GM23338 (cell line): ENCODE results near the gene C11orf65. TPM values are rescaled to one million over a fixed set of nuclear protein-coding genes. Genes with fewer than 3 reads are reported as not detected.

Experiments
- ATAC-seq: fragments of 200-7000 bp; cut with Tn5 transposase; 3 replicates; pipeline ENCODE4 v1.9.1; 2020
- DNase-seq: peaks from one replicate; pipeline ENCODE4 v3.0.0-alpha.2; 2015; ENCODE audit warnings: low spot score
- H2AFZ ChIP-seq: fragments of 200-600 bp; sonication (generic); 2 replicates; pipeline ENCODE4 v1.8.0; 2016; ENCODE audit warnings: antibody characterized with exemption, mild to moderate bottlenecking, moderate library complexity
- H3F3A ChIP-seq: fragments of 200-600 bp; sonication (generic); replicated peaks from 2 replicates; pipeline ENCODE4 v1.8.0; 2017; ENCODE audit warnings: antibody characterized with exemption, mixed run types, low read depth
- H3K27ac ChIP-seq: fragments of 200-600 bp; sonication (generic); 2 replicates; pipeline ENCODE4 v1.6.1; 2016; ENCODE audit warnings: low read depth
- H3K27me3 ChIP-seq: fragments of 200-600 bp; sonication (generic); 2 replicates; pipeline ENCODE4 v1.8.0; 2016; ENCODE audit warnings: mild to moderate bottlenecking, mixed run types, moderate library complexity; ENCODE audit not compliant: insufficient read depth
- H3K36me3 ChIP-seq: fragments of 200-600 bp; sonication (generic); 2 replicates; pipeline ENCODE4 v1.8.0; 2016; ENCODE audit warnings: mild to moderate bottlenecking; ENCODE audit not compliant: insufficient read depth
- H3K4me1 ChIP-seq: fragments of 200-600 bp; sonication (generic); 2 replicates; pipeline ENCODE4 v1.8.0; 2016; ENCODE audit warnings: mild to moderate bottlenecking, moderate library complexity; ENCODE audit not compliant: insufficient read depth
- H3K4me2 ChIP-seq: fragments of 200-600 bp; sonication (generic); 2 replicates; pipeline ENCODE4 v1.7.1; 2017; ENCODE audit warnings: mixed run types
- H3K4me3 ChIP-seq: fragments of 200-600 bp; sonication (generic); 2 replicates; pipeline ENCODE4 v1.6.1; 2016; ENCODE audit warnings: mixed run types
- H3K79me2 ChIP-seq: fragments of 200-600 bp; sonication (generic); replicated peaks from 2 replicates; pipeline ENCODE4 v1.8.0; 2017; ENCODE audit warnings: mild to moderate bottlenecking; ENCODE audit not compliant: insufficient read depth
- H3K9me2 ChIP-seq: fragments of 200-600 bp; sonication (generic); 2 replicates; pipeline ENCODE4 v1.8.0; 2017; ENCODE audit not compliant: insufficient read depth
- H4K20me1 ChIP-seq: fragments of 200-600 bp; sonication (generic); replicated peaks from 2 replicates; pipeline ENCODE4 v1.8.0; 2017; ENCODE audit warnings: mild to moderate bottlenecking; ENCODE audit not compliant: insufficient read depth
- H3K27ac Mint-ChIP-seq: 2 replicates; pipeline ENCODE4 v1.8.0; 2020; ENCODE audit warnings: inconsistent platforms, mild to moderate bottlenecking, moderate library complexity, mixed read lengths
- H3K27me3 Mint-ChIP-seq: 3 replicates; pipeline ENCODE4 v1.8.0; 2022; ENCODE audit warnings: low read depth, mild to moderate bottlenecking, moderate library complexity, mixed read lengths, inconsistent platforms; ENCODE audit not compliant: insufficient read depth, poor library complexity
- H3K36me3 Mint-ChIP-seq: 3 replicates; pipeline ENCODE4 v1.8.0; 2021; ENCODE audit warnings: low read depth, mild to moderate bottlenecking, inconsistent platforms, moderate library complexity, mixed read lengths
- H3K4me1 Mint-ChIP-seq: 3 replicates; pipeline ENCODE4 v1.8.0; 2020; ENCODE audit warnings: mild to moderate bottlenecking, inconsistent platforms, mixed read lengths
- H3K4me3 Mint-ChIP-seq: 3 replicates; pipeline ENCODE4 v1.8.0; 2021; ENCODE audit warnings: moderate library complexity, mild to moderate bottlenecking, inconsistent platforms, mixed read lengths
- H3K9me3 Mint-ChIP-seq: 3 replicates; pipeline ENCODE4 v1.8.0; 2020; ENCODE audit warnings: moderate library complexity, mild to moderate bottlenecking, inconsistent platforms, mixed read lengths
- EZH2 ChIP-seq: fragments of 200-600 bp; sonication (generic); IDR thresholded peaks from one replicate; pipeline ENCODE4 v1.8.0; 2017; ENCODE audit warnings: antibody characterized with exemption, mild to moderate bottlenecking, low read depth; ENCODE audit not compliant: unreplicated experiment
- EZH2phosphoT487 ChIP-seq: fragments of 200-600 bp; sonication (generic); IDR thresholded peaks from one replicate; pipeline ENCODE4 v1.8.1; 2018; ENCODE audit warnings: antibody characterized with exemption; ENCODE audit not compliant: unreplicated experiment
- JUNB ChIP-seq: IDR thresholded peaks from one replicate; pipeline ENCODE4 v1.6.1; 2016; ENCODE audit warnings: antibody characterized with exemption; ENCODE audit not compliant: unreplicated experiment
- NANOG ChIP-seq: IDR thresholded peaks from 2 replicates; pipeline ENCODE4 v1.6.1; 2016; ENCODE audit warnings: antibody characterized with exemption, borderline replicate concordance
- POLR2AphosphoS5 ChIP-seq: IDR thresholded peaks from 2 replicates; pipeline ENCODE4 v1.6.1; 2016; ENCODE audit warnings: antibody characterized with exemption, low read depth
- ZNF114 ChIP-seq: fragments of 250-450 bp; sonication (Bioruptor Pico); IDR thresholded peaks from 2 replicates; pipeline ENCODE4 v1.5.0; 2020; ENCODE audit warnings: mild to moderate bottlenecking, moderate library complexity
- ZNF462 ChIP-seq: fragments of 250-450 bp; sonication (Bioruptor Pico); IDR thresholded peaks from 2 replicates; pipeline ENCODE4 v1.5.0; 2020; ENCODE audit warnings: mild to moderate bottlenecking, moderate library complexity
- polyA plus RNA-seq: library from polyadenylated mRNA; unstranded; fragments of >200 nt; fragmentation: Nextera tagmentation; extraction: Ambion mirVana; gene quantifications from 2 replicates; pipeline ENCODE4 v1.2.1, GENCODE V29; 2016
- total RNA-seq: library from RNA; depleted of rRNA; stranded (reverse); fragments of >200 nt; shearing (Covaris generic); gene quantifications from 2 replicates; pipeline ENCODE4 v1.2.3, GENCODE V29; 2014
- TF ChIP-seq, protein P1 (sequence below): IDR thresholded peaks from 2 replicates; pipeline ENCODE4 v1.6.1; 2016; ENCODE audit warnings: antibody characterized with exemption

Gene C11orf65
- total and polyA plus RNA-seq, 2 experiments from 2014 or later = 0.21 to 1.7 TPM

GRCh38 chr11:108512708-108513107, 45.4 kb upstream of the C11orf65 start:
- Histone ChIP-seq H3K4me1 (no peaks in the 10 kb centered on the region), H3K36me3 (peaks cover 14% of the 10 kb centered on the region; the same call in 1 of the 2 replicates), H3K4me3 (no peak overlapping the region), H3F3A (no peaks in the 10 kb centered on the region), H3K27me3 (no peaks in the 10 kb centered on the region), H4K20me1 (no peaks in the 10 kb centered on the region), H3K4me2 (no peak overlapping the region), H3K9me2 (peaks cover 9% of the 10 kb centered on the region; the same call in 1 of the 2 replicates), H2AFZ (no peak overlapping the region), H3K79me2 (no peaks in the 10 kb centered on the region), H3K27ac (no peak overlapping the region)
- TF ChIP-seq ZNF462 (no peak), POLR2AphosphoS5 (no peak), NANOG (no peak), EZH2phosphoT487 (no peak), JUNB (no peak), ZNF114 (CRISPR knock-in tag) (no peak), EZH2 (no peak)
- TF ChIP-seq, protein P1, sequence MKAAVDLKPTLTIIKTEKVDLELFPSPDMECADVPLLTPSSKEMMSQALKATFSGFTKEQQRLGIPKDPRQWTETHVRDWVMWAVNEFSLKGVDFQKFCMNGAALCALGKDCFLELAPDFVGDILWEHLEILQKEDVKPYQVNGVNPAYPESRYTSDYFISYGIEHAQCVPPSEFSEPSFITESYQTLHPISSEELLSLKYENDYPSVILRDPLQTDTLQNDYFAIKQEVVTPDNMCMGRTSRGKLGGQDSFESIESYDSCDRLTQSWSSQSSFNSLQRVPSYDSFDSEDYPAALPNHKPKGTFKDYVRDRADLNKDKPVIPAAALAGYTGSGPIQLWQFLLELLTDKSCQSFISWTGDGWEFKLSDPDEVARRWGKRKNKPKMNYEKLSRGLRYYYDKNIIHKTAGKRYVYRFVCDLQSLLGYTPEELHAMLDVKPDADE = no peak
- no peak for ATAC-seq
- no peak overlapping the region for H3K27ac Mint-ChIP-seq
- H3K27me3 Mint-ChIP-seq = peaks cover 4% of the 10 kb centered on the region
- no peaks in the 10 kb centered on the region for H3K9me3 Mint-ChIP-seq
- no peak for DNase-seq
- H3K36me3 Mint-ChIP-seq = peaks cover 16% of the 10 kb centered on the region
- H3K4me1 Mint-ChIP-seq = no peaks in the 10 kb centered on the region
- H3K4me3 Mint-ChIP-seq = no peak overlapping the region
